Loucy (cell line): ENCODE results near the gene IPO5.

Experiments
- H2AFZ ChIP-seq: fragments of 200-600 bp; sonication (generic); 2 replicates; pipeline ENCODE4 v1.6.0; 2016; ENCODE audit warnings: antibody characterized with exemption, mild to moderate bottlenecking, low read length, moderate library complexity
- H3F3A ChIP-seq: fragments of 200-600 bp; 2 replicates; pipeline ENCODE4 v1.6.0; 2016; ENCODE audit warnings: antibody characterized with exemption, low read depth, mild to moderate bottlenecking
- H3K27me3 ChIP-seq: fragments of 200-600 bp; sonication (generic); 2 replicates; pipeline ENCODE4 v1.6.1; 2014; ENCODE audit warnings: low read length, mild to moderate bottlenecking; ENCODE audit not compliant: insufficient read depth, poor library complexity, severe bottlenecking
- H3K36me3 ChIP-seq: fragments of 200-600 bp; sonication (generic); 2 replicates; pipeline ENCODE4 v1.6.1; 2016; ENCODE audit warnings: low read length; ENCODE audit not compliant: insufficient read depth
- H3K4me1 ChIP-seq: fragments of 200-600 bp; sonication (generic); 2 replicates; pipeline ENCODE4 v1.5.1; 2014; ENCODE audit warnings: low read length, mild to moderate bottlenecking; ENCODE audit not compliant: insufficient read depth, poor library complexity, severe bottlenecking
- H3K4me2 ChIP-seq: fragments of 200-600 bp; sonication (generic); 2 replicates; pipeline ENCODE4 v1.6.0; 2014; ENCODE audit warnings: antibody characterized with exemption, low read length, low read depth, mild to moderate bottlenecking; ENCODE audit not compliant: poor library complexity, severe bottlenecking
- H3K4me3 ChIP-seq: fragments of 200-600 bp; sonication (generic); 2 replicates; pipeline ENCODE4 v1.5.1; 2014; ENCODE audit warnings: low read length, mild to moderate bottlenecking, mixed read lengths; ENCODE audit not compliant: poor library complexity, severe bottlenecking
- H3K79me2 ChIP-seq: fragments of 200-600 bp; sonication (generic); 2 replicates; pipeline ENCODE4 v1.6.1; 2014; ENCODE audit warnings: low read length; ENCODE audit not compliant: insufficient read depth
- H3K9ac ChIP-seq: fragments of 200-600 bp; sonication (generic); 2 replicates; pipeline ENCODE4 v1.6.0; 2014; ENCODE audit warnings: mild to moderate bottlenecking, low read depth, low read length, moderate library complexity; ENCODE audit not compliant: poor library complexity, severe bottlenecking
- H3K9me2 ChIP-seq: fragments of 200-600 bp; sonication (generic); replicated peaks from 2 replicates; pipeline ENCODE4 v1.6.1; 2016; ENCODE audit warnings: low read depth, low read length, mixed read lengths
- H3K9me3 ChIP-seq: fragments of 200-600 bp; sonication (generic); 2 replicates; pipeline ENCODE4 v1.6.1; 2014; ENCODE audit warnings: mild to moderate bottlenecking, antibody characterized with exemption, low read length, low read depth; ENCODE audit not compliant: insufficient read depth
- H4K20me1 ChIP-seq: fragments of 200-600 bp; sonication (generic); 2 replicates; pipeline ENCODE4 v1.6.0; 2014; ENCODE audit warnings: antibody characterized with exemption, low read length, mild to moderate bottlenecking; ENCODE audit not compliant: insufficient read depth, poor library complexity, severe bottlenecking
- EZH2phosphoT487 ChIP-seq: fragments of 200-600 bp; IDR thresholded peaks from 2 replicates; pipeline ENCODE4 v1.6.1; 2018; ENCODE audit warnings: antibody characterized with exemption, mild to moderate bottlenecking, moderate library complexity, borderline replicate concordance
- TF ChIP-seq, protein P1 (sequence below): fragments of 200-600 bp; sonication (generic); conservative IDR thresholded peaks from 2 replicates; pipeline ENCODE4 v1.5.1; 2014; ENCODE audit warnings: mild to moderate bottlenecking, antibody characterized with exemption, low read length

Gene IPO5

DNA sequence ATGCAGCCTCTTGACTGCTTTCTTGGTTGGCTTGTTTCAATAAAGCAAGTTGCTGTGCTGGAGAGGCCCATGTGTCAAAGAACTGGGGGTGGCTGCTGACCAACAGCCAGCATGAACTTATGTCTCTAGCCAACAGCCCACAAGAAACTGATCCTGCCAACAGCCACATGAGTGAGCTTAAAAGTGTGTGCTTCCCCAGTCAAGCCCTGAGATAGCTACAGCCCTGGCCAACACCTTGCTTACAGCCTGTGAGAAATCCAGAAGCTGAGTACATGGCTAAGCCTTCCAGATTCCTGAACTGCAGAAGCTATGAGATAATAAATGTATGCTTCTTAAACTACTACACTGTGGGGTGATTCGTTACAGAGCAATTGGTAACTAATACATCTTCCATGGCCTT, 38.9 kb upstream of the IPO5 start:
- Histone ChIP-seq H3K4me3 (no peak overlapping the region), H3K27me3 (no peaks in the 10 kb centered on the region), H4K20me1 (no peaks in the 10 kb centered on the region), H3K9me2 (no peaks in the 10 kb centered on the region), H3K79me2 (no peaks in the 10 kb centered on the region), H3K36me3 (no peaks in the 10 kb centered on the region), H3K4me2 (no peak overlapping the region), H3F3A (no peaks in the 10 kb centered on the region), H3K4me1 (no peaks in the 10 kb centered on the region), H3K9me3 (no peaks in the 10 kb centered on the region; the same call in 1 of the 2 replicates), H3K9ac (no peak overlapping the region), H2AFZ (no peak overlapping the region)
- TF ChIP-seq, protein P1, sequence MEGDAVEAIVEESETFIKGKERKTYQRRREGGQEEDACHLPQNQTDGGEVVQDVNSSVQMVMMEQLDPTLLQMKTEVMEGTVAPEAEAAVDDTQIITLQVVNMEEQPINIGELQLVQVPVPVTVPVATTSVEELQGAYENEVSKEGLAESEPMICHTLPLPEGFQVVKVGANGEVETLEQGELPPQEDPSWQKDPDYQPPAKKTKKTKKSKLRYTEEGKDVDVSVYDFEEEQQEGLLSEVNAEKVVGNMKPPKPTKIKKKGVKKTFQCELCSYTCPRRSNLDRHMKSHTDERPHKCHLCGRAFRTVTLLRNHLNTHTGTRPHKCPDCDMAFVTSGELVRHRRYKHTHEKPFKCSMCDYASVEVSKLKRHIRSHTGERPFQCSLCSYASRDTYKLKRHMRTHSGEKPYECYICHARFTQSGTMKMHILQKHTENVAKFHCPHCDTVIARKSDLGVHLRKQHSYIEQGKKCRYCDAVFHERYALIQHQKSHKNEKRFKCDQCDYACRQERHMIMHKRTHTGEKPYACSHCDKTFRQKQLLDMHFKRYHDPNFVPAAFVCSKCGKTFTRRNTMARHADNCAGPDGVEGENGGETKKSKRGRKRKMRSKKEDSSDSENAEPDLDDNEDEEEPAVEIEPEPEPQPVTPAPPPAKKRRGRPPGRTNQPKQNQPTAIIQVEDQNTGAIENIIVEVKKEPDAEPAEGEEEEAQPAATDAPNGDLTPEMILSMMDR: no peak
- no peak for TF ChIP-seq EZH2phosphoT487

DNA sequence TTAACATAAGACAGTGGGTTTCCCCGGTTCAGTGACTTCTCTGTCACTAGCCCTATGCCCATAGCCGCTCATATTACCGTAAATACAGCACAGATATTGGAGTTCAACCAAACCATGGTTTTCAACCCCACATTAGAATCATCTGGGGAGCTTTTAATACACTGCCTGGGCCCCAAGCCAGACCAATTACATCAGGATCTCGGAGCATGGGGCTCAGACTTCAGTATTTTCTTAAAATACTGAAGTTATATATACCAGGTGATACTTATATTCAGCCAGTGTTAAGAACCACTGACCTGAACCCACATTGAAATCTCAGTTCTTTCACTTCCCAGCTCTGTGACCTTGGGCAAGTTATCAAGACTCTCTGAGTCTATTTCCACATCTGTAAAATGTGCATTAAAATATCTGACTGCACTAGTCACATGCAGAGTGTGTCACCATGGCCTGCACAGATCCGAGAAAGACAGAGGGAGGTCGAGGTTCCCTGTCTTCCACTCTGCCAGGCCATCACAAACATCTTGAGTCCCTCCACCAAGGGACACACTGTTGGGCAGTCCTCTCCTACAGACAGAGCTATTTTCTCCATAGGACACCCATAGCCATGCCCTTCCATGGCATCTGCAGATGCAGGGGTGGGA, 32.2 kb upstream of the IPO5 start:
- H3K9me2 ChIP-seq: no peaks in the 10 kb centered on the region
- H3K4me3 ChIP-seq: no peak overlapping the region
- H3K27me3 ChIP-seq: no peaks in the 10 kb centered on the region
- no peak overlapping the region for H3K4me2 ChIP-seq
- H3K4me1 ChIP-seq: no peaks in the 10 kb centered on the region
- no peak overlapping the region for H2AFZ ChIP-seq
- H3K9me3 ChIP-seq: no peaks in the 10 kb centered on the region
- no peaks in the 10 kb centered on the region for H3K36me3 ChIP-seq
- H4K20me1 ChIP-seq: no peaks in the 10 kb centered on the region
- TF ChIP-seq, protein P1: no peak
- no peak for TF ChIP-seq EZH2phosphoT487
- H3K79me2 ChIP-seq: no peaks in the 10 kb centered on the region
- no peak overlapping the region for H3K9ac ChIP-seq
- no peaks in the 10 kb centered on the region for H3F3A ChIP-seq

DNA sequence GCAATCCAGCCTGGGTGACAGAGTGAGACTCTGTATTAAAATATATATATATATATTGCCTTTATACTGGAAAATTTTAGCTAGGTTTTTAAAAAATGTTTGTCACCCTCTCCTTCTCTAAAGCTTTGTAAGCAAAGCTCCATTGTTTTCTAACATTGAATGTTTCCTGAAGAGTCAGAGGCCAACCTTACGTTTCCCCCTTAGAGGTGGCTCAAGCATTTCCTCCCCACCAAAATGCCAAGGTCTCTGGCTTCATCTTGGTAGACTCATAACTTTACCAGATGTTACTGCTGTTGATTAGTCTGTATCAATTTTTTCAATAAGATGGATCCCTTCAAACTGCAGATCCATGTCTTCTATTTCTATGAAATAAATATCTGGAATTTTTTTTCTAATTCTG, 25.2 kb upstream of the IPO5 start:
- no peaks in the 10 kb centered on the region for H3F3A ChIP-seq
- no peak overlapping the region for H2AFZ ChIP-seq
- TF ChIP-seq, protein P1: no peak
- TF ChIP-seq EZH2phosphoT487: no peak
- no peaks in the 10 kb centered on the region for H3K36me3 ChIP-seq
- no peak overlapping the region for H3K4me3 ChIP-seq
- no peaks in the 10 kb centered on the region for H4K20me1 ChIP-seq
- no peak overlapping the region for H3K9ac ChIP-seq
- H3K27me3 ChIP-seq: no peaks in the 10 kb centered on the region
- H3K9me3 ChIP-seq: no peaks in the 10 kb centered on the region
- no peaks in the 10 kb centered on the region for H3K9me2 ChIP-seq
- H3K4me1 ChIP-seq: no peaks in the 10 kb centered on the region
- no peak overlapping the region for H3K4me2 ChIP-seq
- no peaks in the 10 kb centered on the region for H3K79me2 ChIP-seq
